ENCODE results near the gene THAP12. TPM values are rescaled to one million over a fixed set of nuclear protein-coding genes. Genes with fewer than 3 reads are reported as not detected.
A peak's percentile ranks its signal among the peaks of the same experiment; 100 is the strongest.

THAP12 gene
- total and polyA plus RNA-seq, 2 of the 13 experiments (the other 11 are each of a cell fraction or from before 2014, with no cell fraction given) = 18.8 to 51.3 TPM

- no peak for TF ChIP-seq ZNF512 (CRISPR knock-in tag; IDR thresholded peaks at IDR 0.05)
- TF ChIP-seq AKNA (CRISPR knock-in tag; IDR thresholded peaks at IDR 0.05; ENCODE audit: borderline replicate concordance) = no peak
- TF ChIP-seq TFE3 (CRISPR knock-in tag; IDR thresholded peaks at IDR 0.05) = no peak
- TF ChIP-seq REXO4 (CRISPR knock-in tag; IDR thresholded peaks at IDR 0.05; ENCODE audit: borderline replicate concordance) = no peak
- TF ChIP-seq MTF1 (CRISPR knock-in tag; IDR thresholded peaks at IDR 0.05) = no peak
- no peak for TF ChIP-seq PLRG1 (conservative IDR thresholded peaks at IDR 0.05)
- no peak for TF ChIP-seq KDM1A (CRISPR knock-in tag; IDR thresholded peaks at IDR 0.05)
- peak; percentile 80; the same call in 1 of the 2 replicates for TF ChIP-seq ZC3H13 (CRISPR knock-in tag; IDR thresholded peaks at IDR 0.05)
- TF ChIP-seq ZBTB38 (CRISPR knock-in tag; IDR thresholded peaks at IDR 0.05) = peak; percentile 33; the same call in 1 of the 2 replicates
- TF ChIP-seq KAT2B (IDR thresholded peaks at IDR 0.05; ENCODE audit: borderline replicate concordance, low read depth, low read length) = no peak
- peak; percentile 82 for TF ChIP-seq ZNF777 (CRISPR knock-in tag; IDR thresholded peaks at IDR 0.05)
- peak; percentile 99 for TF ChIP-seq ZNF574 (CRISPR knock-in tag; IDR thresholded peaks at IDR 0.05)
- TF ChIP-seq ZNF143 (CRISPR knock-in tag; IDR thresholded peaks at IDR 0.05) = peak; percentile 86
- TF ChIP-seq NFATC3 (CRISPR knock-in tag; IDR thresholded peaks at IDR 0.05) = no peak
- peak; percentile 47; the same call in 1 of the 2 replicates for TF ChIP-seq KDM5B (CRISPR knock-in tag; IDR thresholded peaks at IDR 0.05; ENCODE audit: borderline replicate concordance)
- TF ChIP-seq BRCA1 (CRISPR knock-in tag; IDR thresholded peaks at IDR 0.05) = no peak
- TF ChIP-seq ZFP36 (IDR thresholded peaks at IDR 0.05; ENCODE audit: borderline replicate concordance, low read depth, low read length, partially characterized antibody) = no peak
- no peak for TF ChIP-seq ZNF432 (CRISPR knock-in tag; IDR thresholded peaks at IDR 0.05; ENCODE audit: borderline replicate concordance)
- no peak for TF ChIP-seq RFX5 (IDR thresholded peaks at IDR 0.05; ENCODE audit: low read depth, low read length)
Measured at GRCh38 chr11:76380977-76381719, at the start of gene THAP12, which contains the start of gene GVQW3 (continued).

All from HepG2 (cell line).